GM21528 (cell line): ENCODE data around the gene CHD9.

Source experiments
- ATAC-seq: cut with Tn5 transposase; IDR thresholded peaks from one replicate; pipeline ENCODE4 v1.9.1; 2021; ENCODE audit warnings: mild to moderate bottlenecking, moderate library complexity; ENCODE audit not compliant: unreplicated experiment, low FRiP score

Gene CHD9

DNA sequence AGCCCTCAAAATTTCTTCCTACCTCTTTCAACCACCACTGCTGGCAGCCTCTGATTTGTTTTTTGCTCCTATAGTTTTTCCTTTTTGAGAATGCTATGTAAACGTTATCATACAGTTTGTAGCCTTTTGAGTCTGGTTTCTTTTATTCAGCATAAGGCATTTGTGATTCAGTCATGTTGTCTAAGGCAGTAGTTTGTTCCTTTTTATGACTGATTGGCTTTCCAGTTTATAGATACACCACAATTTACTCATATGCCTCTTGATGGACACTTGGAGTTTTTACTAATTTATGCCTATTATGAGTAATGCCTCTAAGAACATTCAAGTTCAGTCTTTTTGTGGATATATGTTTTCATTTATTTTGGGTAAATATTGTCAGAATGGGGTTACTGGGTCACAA is 136.6 kb downstream of the CHD9 start:
- no peak for ATAC-seq

DNA sequence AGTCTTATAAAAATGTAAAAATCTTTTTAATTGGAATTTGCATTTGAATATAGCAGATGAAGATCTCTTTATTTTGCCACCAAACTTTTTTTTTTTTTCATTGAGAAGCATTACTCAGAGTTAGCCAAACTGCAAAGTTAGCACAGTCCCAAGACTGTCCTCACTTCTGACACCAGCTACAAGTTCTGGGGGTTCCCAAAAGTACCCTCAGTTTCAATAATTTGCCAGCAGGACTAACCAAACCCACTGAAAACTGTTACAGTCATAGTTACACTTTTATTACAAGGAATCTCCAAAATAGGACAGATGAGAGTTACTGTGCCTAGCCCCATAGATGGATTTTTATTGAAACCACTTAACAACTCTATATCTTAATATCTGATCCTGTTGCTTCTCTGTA is 144.1 kb downstream of the CHD9 start:
- ATAC-seq, result no peak

DNA sequence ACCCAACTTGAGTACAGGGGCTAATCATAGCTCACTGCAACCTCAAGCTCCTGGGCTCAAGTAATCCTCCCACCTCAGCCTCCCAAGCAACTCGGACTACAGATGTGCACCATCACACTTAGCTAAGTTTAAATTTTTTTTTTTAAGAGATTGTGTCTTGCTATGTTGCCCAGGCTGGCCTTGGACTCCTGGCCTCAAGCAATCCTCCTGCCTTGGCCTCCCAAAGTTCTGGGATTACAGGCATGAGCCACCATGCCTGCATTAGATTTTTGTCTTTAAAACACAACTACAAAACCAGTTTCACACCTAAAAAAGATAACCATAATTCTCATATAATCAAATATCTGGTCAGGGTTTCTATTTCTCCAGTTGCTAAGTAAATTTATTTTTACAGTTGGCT is 147.1 kb downstream of the CHD9 start:
- no peak for ATAC-seq

- ATAC-seq, result no peak
Measured at GRCh38 chr16:53202398-53202797, 147.6 kb downstream of the CHD9 start.

DNA sequence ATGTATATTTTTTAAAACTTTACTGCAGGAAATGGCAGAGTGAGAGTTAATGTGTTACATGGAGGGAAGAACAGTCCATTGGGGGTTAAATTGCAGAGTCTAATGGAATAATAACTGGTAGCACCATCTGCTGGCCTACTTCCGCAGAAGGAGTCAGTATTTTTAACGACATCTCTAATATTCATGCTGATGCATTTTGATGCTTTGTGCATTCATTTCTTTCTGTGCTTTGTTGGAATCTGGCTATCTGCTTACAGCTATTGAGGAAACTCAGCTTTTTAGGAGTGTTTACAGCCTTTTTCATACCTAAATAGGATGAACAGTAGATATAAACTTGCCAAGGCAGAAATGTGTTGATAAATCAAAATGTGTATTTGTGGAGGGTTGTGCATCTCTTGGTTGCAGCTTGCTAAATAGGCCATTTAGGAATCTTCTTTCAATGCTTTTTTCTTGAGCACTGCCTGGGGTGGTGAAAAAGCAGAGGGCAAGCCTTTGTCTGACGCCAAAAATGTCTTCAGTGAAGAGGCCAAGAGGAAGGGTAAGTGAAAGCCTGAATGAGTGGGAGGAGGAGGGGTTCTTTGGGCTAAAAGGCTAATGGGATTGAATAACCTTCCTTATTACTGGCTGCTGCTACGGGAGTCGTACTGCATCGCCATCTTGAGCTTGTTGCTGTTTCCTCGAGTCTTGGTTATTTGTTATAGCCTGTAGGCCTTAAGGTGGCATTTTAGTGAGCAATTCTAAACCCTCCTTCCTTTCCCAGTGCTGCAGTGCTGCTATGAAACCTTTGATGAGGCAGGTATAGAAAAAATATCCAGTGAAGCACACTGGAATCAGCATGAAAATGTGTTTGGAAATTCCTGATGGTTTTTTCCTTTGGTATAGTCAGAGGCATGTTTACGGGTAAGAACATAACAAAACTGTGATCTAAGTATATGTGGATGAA is 153.3 kb downstream of the CHD9 start:
- ATAC-seq, result peak; percentile 77

DNA sequence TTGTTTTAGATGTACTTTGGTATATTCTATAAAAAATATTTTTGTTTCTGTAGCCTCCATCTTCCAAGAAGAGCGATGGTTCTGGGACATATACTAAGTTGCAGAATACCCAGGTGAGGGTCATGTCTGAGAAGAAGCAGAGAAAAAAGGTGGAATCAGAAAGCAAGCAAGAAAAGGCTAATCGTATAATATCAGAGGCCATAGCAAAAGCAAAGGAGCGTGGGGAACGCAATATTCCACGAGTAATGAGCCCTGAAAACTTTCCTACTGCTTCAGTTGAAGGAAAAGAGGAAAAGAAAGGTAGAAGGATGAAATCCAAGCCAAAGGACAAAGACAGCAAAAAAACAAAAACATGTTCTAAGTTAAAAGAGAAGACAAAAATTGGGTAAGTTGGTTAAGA is 154.6 kb downstream of the CHD9 start:
- ATAC-seq, result no peak

DNA sequence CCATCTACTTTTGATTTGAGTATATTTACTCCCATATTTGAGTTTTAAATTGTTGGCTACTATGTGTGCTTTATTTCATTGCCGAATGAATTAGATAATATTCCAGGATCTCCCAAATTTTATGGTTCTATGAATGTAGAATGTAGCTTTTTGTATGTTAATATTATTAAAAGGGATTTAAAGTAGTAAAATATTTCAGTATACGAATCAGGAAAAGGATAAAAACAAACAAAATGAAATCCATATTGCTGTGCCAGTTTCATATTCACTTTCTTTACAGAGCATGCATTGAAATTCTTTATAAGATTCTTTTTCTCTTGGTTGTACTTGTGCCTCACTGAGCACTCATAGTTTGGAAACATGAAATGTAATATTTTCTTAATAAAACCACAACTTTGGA is 155.1 kb downstream of the CHD9 start:
- ATAC-seq, result no peak

DNA sequence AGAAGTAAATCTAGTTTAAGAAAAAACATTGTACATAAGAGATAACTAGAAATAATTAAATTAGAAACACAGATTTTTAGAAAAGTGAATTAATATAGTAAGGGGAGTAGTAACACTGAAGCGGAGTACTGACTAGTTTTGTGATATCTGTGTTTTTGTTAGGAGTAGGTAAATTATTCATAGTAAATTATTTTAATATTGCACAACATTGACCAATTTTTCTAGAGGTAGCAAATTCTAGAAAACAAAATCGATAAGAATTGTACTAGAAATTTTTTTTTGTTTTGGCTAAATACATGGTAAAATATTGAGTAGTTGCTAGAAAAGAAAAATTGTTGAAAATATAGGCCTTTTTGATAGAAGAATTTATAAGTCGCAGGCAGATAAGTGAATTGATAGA is 156.5 kb downstream of the CHD9 start:
- no peak for ATAC-seq

DNA sequence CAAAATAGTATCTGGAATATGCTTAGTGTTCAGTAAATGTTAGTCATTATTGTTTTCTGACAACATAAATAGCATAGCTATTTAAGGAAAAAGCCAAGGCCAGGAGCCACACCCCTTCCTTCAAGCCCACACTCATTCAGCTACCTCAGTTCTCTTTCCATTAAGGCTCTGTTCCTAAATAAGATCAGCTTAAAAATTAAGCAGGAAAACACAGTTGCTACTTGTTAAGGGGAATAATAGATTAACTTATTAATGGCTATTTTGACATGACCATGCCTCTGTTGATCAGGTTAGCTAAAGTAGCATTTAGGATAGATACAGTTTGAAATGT is 158.1 kb downstream of the CHD9 start:
- ATAC-seq, result no peak

DNA sequence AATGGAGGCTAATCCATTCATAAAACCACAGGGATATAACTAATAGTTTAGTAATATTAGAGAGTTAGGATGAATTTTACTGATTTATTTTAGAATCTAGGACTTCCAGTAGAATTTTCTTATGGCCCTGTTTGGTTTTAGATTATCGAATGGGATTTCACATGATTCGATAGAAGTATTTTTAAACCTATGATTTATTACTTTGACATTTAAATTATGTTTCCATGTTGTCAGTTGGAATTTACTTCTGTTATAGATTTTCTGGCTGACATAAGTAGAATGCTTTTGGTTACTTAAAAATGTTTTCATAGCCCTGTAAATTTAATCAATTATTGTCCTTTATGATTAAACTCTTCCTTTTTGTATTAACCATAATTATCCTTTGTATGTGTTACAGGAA is 158.8 kb downstream of the CHD9 start:
- no peak for ATAC-seq

GRCh38 chr16:53216798-53217197 is 162.0 kb downstream of the CHD9 start:
- ATAC-seq, result no peak

DNA sequence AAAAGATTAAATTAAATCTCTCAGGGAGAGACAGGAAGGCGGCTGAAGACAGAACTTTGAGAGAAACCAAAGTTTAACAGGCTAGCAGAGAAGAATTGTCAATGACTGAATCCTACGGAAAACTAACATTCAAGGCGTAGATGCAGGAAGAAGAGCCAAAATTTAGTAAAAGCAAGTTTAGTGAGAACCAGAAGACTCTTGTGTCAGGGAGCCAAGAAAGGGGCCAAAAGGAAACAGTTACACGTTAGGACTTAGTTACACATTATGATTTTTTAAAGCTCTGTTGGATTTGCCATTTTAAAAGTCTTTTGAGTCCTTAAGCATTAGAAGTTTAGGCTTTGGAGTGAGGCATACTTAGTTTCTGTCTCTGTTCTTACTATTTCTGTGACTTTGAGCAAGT is 164.6 kb downstream of the CHD9 start:
- ATAC-seq, result no peak

GRCh38 chr16:53219795-53220454 is 165.1 kb downstream of the CHD9 start:
- ATAC-seq, result no peak

- ATAC-seq, result no peak
Measured at GRCh38 chr16:53220585-53220984, 165.8 kb downstream of the CHD9 start.

DNA sequence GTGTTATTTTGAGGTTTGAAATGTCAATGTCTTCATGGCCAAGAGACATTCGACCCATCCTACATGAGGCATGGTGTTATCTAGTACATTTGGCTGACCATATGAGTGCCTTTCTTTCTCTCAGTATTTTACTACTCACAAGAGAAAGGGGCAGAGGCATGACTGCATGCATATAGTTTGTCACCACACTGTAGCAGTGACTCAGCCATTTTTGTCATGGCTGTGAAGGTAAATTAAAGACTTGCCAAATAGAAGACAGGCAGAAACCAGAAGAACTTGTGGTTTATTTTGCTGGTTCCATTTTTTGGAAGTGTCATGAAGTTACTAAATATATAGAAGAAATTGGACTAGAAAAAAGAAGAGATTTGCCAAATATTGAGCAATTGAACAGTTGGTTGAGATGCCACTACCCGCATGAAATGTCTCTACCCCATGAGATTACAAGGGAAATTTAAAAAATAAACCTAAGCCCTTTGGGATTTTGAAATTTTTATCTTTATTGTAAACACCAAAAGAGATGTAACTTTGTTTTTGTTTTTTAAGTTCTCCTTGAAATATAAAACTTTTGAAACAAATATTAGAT is 170.3 kb downstream of the CHD9 start:
- no peak for ATAC-seq

DNA sequence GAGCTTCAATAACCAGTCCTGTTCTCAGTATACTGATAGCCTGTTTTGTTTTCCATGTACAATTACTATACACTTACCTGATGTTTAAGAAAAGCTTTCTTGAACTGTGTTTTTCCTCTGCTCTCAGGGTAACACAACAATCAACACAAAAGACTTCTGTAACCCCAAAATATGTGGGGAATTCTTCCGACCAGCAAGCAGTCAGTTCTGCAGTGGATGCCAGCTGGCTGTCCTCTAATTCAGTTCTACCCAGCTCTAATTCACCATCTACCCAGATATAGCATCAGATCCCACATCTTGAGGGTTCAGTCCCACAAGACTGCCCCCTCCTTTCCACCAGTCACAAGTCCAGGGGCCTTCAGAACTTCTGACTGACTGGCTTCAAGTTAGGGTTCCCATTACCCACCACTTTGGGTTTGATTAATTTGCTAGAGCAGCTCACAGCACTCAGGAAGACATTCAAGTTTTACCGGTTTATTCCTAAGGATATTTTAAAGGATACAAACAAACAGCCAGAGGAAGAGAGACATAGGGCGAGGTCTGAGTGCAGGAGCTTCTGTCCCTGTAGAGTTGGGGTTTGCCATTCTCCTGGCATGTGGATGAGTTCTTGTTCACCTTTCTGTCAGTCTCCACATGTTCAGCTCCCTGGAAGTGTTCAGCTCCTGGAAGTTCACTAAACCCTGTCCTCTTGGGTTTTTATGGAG is 178.2 kb downstream of the CHD9 start:
- no peak for ATAC-seq

DNA sequence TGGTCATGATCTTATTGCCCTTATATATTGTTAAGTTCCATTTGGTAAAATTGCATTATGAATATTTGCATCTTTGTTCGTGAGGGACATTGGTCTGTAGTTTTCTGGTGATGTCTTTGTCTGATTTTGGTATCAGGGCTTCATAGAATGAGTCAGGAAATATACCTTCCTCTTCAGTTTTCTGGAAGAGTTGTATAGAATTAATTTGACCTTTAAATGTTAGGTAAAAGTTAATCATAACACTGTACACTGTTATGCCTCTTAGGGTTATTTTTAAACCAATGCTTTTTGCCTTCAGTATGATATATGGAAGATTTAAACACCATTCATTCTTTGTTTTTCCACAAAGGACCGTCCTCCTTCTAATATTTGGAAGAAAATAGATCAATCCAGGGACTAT is 180.0 kb downstream of the CHD9 start:
- no peak for ATAC-seq

GRCh38 chr16:53235851-53236250 is 181.1 kb downstream of the CHD9 start:
- no peak for ATAC-seq

GRCh38 chr16:53249331-53249730 is 194.5 kb downstream of the CHD9 start:
- ATAC-seq, result no peak

GRCh38 chr16:53257001-53257400 is 202.2 kb downstream of the CHD9 start:
- ATAC-seq, result no peak

DNA sequence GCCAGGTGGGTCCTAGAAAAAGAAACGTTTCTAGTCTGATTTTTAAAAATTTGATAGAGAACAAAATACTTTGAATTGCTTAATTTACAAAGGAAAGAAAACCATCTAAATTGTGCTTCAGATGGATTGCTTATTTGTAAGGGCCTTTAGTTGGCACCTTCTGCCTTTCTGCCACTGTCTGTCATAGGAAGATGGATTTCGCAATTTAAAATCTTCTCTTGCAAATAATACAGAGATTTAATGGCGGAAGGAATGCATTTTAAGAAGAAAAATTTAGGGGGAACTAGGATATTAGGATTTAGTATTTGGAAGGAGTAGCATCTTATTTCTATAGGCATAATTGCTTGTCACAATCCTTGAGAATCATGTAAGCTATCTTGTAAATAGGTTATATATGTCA is 204.0 kb downstream of the CHD9 start:
- ATAC-seq, result no peak
